Muscle of arm (tissue), 12 donors: ENCODE data around the gene PTPN13. TPM values are rescaled to one million over a fixed set of nuclear protein-coding genes. Genes with fewer than 3 reads are reported as not detected.
"Not testable (repeated sequence)": the region's sequence is repeated elsewhere in the genome, so short reads cannot be mapped to it uniquely, and the experiment has no call there.

Experiments
- DNase-seq: peaks from one replicate; pipeline ENCODE4 v3.0.0-alpha.2; 2013
- polyA plus RNA-seq, 12 donors: library from polyadenylated mRNA; unstranded; fragments of 120-200 nt; gene quantifications; one replicate each; pipeline ENCODE4 v1.2.1, GENCODE V29; 2013; ENCODE audit not compliant: insufficient read length in 12 of 12

The PTPN13 gene
- polyA plus RNA-seq, 12 donors: 2.8 to 42.5 (median 4.5) TPM; not detected in 1

DNA sequence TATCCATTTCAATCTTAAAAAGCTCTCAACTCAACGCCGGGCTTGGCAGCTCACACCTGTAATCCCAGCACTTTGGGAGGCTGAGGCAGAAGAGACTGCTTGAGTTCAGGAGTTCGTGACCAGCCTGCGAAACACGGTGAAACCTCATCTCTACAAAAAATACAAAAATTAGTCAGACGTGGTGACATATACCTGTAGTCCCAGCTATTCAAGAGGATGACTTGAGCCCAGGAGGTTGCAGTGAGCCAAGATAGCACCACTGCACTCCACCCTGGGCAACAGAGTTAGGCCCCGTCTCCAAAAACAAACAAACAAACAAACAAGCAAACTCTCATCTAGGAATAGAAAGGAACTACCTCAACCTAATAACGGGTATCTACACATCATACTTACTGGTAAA lies 50.8 kb downstream of the PTPN13 start:
- no peak for DNase-seq

DNA sequence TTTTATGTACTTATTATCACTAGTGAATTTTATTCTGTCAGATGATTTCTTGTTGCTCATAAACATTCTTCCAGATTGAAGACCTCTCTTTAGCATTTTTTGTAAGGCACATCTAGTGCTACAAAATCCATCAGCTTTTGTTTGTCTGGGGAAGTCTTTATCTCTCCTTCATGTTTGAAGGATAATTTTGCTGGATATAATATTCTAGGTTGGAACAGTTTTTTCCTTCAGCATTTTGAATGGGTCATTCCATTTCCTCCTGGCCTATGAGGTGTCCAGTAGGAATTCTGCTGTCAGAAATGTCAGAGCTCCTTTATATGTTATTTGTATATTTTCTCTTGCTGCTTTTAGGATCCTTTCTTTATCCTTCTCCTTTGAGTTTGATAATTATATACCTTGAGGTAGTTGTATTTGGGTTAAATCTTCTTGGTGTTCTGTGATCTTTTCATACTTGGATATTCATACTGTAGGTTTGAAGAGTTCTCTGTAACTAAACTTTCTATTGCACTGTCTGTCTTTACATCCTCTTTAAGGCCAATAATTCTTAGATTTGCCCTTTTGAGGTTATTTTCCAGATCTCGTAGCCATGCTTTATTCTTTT lies 58.3 kb downstream of the PTPN13 start:
- DNase-seq: no peak

DNA sequence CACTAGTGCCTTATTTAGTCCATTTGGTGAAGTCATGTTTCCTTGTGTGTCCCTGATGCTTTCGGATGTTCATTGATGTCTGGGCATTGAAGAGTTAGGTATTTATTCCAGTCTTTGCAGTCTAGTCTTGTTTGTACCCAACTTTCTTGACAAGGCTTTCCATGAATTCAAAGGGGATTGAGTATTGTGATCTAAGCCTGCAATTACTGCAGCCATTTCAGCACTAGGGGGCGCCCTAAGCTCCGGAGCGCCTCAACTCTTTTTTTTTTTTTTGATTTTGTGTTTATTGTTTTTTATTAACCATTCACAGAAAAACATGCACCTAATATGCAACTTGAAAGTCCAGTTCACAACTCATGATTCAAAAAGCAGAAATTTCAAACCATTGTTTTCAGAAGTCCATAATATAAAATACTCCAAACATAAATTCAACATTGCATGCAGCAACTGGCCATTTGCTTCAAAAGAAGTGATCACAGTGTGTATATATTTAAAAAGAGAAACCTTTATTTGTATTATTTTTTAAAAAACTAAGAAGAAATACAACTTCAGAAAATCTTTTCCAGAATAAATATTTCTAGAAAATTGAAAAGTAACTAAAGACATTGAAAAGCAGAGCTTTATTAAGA lies 59.2 kb downstream of the PTPN13 start:
- no peak for DNase-seq

DNA sequence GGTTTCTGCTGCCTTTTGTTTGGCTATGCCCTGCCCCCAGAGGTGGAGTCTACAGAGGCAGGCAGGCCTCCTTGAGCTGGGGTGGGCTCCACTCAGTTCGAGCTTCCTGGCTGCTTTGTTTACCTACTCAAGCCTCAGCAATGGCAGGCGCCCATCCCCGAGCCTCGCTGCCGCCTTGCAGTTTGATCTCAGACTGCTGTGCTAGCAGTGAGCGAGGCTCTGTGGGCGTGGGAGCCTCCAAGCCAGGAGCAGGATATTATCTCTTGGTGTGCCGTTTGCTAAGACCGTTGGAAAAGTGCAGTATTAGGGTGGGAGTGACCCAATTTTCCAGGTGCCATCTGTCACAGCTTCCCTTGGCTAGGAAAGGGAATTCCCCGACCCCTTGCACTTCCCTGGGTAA lies 62.7 kb downstream of the PTPN13 start:
- DNase-seq: not testable (repeated sequence)

DNA sequence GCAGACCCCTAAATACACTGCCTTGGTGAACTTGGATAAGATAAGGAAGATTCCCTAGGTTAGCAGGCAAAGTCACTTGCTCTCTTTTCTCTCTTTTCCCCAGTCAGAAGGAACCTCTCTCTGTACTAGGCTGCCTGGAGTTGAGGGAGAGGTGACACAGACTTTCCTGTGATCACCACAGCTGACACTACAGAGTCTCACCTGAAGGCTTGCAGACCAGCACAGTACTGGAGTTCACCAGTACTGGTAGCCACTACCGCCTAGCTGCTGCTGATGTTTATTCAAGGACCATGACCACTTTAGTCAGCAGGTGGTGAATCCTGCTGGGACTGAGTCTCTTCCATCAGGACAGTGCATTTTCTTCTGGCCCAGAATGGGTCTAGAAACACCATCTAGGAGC lies 63.3 kb downstream of the PTPN13 start:
- no peak for DNase-seq

DNA sequence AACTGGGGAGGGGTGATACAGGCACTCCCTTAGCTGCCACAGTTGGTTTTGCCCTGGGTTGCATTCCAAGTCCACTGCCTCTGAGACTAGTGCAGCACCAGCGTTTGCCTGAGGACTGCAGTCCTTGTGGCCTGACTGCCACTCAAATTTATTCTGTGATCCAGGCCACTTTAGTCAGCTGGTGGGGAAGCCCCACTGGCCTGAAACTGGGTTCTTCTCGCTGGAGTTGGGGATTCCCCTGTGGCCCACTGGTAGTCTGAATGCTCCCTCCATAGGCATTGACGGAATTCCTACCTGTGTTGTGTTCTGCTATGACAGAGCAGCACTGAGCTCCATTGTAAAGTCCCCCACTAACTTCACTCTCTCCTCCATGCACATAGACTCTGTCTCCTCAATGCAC lies 63.8 kb downstream of the PTPN13 start:
- no peak for DNase-seq

DNA sequence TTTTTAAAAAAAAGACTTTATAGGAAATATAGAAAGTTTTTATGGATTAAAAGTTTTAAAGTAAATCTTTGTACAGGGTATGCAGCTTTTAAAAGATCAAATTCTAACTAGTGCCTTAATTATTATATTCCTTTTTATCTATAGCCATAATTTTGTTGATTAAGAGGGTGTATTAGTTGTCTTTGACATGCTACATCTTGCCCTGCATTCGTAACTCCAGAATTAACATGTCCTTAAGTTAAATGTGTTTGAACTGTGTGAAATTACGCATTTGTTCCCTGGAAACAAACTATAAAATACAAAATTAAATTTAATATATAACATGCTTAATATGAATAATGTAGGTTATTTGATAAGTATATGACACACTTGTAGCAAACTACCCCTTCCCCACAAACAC lies 66.3 kb downstream of the PTPN13 start:
- DNase-seq: no peak

DNA sequence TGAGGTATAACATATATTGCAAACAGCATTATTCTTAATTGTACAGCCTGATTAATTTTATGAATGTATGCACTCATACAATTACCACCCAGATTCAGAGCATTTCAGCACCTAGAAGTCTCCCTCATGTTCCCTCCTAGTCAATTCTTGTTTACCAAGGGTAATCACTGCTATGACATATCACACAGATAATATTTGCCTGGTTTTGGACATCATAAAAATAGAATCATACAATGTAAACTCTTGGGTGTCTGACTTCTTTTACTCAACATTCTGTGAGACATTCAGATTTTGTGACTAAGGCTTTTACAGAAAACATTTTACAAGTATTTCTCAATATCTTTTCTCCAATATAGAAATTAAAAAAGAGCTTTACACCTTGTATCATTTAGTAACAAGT lies 66.9 kb downstream of the PTPN13 start:
- no peak for DNase-seq

DNA sequence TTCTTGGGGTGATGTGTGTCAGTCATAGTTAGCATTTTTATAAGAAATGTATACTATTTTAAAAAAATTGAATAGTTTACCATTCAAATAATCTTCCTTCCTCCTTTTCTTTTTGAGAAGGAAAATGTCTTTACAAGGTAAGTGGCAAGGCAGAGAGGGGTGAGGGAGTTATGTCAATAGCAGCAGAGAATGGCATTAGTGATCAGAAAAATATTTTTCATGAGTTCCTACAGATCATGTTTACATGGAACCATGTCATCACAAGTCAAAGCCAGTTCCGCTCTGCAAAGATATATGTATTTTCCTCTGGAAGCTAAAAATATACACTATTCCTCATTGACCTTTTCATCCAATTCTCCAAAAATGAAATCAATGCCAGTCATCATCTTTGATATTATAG lies 67.3 kb downstream of the PTPN13 start:
- no peak for DNase-seq

DNA sequence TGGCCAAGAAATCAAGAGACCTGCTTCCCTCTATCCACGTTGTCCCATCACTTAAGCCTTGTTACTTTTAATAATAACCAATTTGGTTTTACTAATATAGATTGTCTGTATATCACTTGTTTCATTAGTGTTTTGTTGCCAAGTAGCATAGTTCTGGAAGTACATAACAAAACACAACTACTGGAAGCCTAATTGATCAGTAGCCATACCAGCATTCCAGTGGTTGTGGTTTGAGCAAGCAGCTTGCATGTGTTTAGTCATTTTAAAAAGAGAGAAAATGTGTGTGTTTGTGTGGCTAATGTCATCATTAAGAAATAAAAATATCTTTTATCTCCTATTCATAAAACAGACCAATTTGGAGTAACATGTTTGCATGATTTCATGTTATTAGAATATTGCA lies 70.8 kb downstream of the PTPN13 start:
- DNase-seq: no peak

DNA sequence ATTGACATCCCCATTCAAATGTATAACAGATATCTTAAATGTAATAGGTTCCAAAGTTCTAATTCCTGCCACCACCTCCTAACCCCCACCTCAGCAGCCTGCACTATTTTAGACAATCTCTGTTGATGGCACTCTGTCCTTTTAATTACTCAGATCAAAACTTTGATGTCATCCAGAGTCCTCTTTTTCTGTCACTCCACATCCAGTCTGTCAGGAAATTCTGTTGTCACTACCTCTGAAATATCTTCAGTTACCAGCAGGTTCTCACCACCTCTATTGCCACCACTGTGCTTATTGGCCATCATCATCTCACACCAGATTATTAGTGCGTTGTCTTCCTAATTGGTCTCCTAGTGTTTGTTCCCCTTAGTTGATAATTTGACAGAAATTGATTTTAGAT lies 76.2 kb downstream of the PTPN13 start:
- no peak for DNase-seq

DNA sequence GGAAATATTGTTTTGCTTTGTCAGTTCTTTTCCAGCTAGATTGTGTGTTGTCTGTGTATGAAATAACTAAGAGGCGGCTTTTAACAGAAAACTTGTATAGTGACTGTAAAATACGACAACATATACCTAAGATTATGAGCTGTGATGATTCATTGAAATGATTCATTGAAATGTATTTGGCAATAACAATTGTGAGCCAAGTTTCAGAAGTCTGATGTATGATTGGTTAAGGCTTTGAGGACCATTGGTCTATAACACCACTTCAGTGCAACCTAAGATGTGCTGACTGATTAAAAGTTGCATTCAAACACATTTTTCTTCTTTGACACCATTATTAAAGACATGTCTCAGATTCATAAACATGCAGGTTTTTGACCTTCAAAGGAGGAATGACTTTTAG lies 76.6 kb downstream of the PTPN13 start:
- DNase-seq: no peak

DNA sequence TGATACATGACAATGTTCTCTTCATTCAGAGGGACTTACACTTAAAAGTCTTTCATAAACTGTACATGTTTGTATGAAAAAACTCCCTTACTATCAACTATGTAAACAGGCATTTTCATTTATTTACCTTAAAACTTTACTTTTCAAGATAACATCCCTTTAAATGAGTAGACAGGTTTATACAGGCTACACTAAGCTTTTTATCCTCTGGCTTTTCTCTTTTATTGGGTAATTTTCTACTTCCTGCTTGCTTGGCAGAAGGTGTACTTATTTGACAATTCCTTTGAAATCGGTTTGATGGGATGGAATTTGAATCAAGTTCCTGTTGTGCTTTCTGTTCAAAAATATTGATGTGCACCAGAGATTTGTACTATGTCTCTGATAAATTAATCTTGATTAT lies 81.4 kb downstream of the PTPN13 start:
- no peak for DNase-seq

DNA sequence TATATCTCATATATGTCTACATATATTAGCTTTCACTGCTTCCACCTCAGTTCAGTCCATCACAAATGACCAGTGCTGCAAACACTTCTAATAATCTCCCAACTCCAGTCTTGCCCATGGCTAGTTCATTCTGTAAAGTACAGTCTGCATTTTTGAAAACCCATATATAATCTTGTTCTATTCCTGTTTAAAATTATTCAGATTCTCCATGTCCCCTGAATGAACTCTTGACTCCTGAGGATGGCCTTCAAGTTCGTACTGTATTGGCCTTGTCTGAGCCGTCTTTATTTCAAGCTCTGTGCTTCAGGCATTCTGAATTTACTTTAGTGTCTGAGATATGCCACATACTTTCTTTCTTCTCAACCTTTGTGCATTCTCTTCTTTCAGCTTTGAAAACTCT lies 84.7 kb downstream of the PTPN13 start:
- DNase-seq: no peak

DNA sequence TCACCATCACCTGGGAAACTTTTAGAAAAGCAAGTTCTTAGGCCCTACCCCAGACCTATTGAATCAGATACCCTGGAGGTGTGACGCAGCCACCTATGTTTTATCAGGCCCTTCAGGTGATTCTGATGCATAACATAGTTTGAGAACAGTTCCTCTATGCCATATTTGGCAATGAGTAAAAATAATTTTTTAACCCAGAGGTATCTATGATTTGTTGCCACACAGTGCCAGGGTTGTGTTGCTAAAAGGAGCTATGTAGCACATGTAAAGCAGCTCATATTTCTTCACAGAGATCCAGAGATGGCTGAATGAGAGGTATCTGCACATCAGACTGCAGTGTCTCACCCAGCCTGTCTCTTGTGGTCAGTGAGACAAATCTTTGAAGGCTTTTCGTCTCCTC lies 85.3 kb downstream of the PTPN13 start:
- no peak for DNase-seq

DNA sequence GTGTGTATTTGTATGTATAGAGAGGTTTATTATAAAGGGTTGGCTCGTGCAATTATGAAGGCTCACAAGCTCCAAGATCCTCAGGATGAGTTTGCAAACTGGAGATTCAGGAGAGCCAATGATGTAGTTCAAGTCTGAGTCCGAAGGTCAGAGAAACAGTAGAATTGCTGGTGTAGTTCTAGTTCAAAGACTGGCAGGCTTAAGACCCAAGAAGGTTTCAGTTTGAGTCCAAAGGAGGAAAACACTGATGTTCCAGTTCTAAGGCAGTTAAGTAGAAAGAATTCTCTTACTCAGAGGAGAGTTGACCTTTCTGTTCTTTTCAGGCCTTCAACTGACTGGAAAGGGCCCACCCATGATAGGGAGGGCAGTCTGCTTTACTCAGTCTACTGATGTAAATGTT lies 89.1 kb downstream of the PTPN13 start:
- no peak for DNase-seq

DNA sequence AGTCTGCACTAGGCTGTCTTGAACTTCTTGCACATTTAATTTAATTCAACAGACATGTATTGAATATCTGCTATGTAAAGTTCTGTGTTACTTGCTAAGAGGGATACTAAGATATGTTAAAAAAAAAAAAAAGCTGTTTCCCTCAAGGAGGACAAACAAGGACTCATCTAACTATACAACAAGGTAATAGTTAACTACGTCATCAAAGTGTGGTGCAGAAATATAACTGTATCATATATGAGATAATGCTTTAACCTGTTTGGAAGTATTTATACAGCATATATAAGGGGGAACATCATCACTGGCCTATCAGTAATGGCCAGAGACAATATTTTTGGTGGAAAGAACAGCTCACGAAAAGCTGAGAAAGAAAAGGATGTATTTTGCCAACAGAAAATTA lies 89.9 kb downstream of the PTPN13 start:
- no peak for DNase-seq

DNA sequence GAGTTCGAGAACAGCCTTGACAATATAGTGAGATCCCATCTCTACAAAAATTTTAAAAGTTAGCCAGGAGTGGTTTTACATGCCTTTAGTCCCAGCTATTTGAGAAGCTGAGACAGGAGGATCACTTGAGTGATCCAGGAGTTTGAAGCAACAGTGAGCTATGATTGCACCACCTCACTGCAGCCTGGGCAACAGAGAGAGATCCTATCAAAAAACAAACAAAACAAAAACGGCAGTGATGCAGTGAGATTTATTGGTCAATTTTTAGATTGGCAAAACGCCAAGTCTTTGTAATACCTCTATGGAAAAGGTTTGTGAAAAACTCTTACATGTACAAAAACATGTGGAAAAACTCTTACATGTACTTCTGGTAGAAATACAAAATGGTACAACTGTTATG lies 91.3 kb downstream of the PTPN13 start:
- DNase-seq: no peak

DNA sequence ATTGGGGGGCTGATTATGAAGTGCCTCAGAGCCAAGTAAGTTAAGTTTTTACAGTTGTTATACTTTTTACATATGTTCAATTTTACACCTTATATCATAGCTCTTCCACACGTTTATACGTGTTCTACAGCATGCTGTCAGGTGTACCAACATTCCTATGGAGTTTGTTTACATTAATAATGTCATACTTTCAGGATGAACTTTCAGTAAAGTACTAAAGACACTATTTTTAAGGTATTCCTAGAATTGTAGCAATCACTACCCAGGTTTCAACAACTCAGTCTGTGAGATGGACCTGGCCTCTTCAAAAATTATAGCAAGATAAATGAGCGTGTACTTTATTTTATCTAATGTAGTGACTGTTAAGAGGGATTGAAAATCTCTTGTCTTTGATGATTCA lies 92.6 kb downstream of the PTPN13 start:
- DNase-seq: no peak

DNA sequence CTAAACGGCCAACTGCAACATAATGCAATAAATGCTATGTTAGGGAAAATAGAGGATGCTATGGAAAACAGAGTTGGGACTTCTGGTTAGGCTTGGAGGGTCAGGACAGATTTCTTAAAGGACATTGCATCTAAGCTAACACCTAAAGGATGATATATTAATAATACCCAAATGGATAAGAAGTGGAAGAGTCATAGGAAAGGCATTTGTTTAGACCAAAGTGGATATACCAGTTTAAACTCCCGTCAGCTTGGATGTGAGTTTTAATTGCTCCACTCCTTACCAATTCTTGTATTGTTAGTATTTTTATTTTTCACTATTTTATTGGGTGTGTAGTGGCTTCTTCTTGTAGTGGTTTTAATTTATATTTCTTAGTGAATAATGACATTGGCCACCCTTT lies 93.9 kb downstream of the PTPN13 start:
- DNase-seq: no peak

DNA sequence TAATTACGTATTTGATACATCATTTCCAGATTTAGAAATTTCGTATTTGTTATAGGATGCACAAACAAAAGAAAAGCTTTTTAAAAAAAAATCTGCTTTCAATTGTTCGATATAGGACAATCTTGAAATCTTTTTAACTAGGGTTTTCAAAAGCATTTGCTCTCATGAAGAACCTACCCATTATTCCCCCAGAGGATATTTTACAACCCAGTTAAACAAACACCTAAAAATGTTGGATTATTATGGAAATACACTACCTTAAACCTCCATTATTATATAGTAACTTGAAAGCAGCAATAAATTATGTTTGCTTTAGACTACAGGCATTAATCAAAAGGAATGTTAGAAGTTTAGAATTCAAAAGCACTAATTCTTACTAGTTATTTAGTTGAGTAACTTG lies 110.5 kb downstream of the PTPN13 start:
- DNase-seq: no peak

DNA sequence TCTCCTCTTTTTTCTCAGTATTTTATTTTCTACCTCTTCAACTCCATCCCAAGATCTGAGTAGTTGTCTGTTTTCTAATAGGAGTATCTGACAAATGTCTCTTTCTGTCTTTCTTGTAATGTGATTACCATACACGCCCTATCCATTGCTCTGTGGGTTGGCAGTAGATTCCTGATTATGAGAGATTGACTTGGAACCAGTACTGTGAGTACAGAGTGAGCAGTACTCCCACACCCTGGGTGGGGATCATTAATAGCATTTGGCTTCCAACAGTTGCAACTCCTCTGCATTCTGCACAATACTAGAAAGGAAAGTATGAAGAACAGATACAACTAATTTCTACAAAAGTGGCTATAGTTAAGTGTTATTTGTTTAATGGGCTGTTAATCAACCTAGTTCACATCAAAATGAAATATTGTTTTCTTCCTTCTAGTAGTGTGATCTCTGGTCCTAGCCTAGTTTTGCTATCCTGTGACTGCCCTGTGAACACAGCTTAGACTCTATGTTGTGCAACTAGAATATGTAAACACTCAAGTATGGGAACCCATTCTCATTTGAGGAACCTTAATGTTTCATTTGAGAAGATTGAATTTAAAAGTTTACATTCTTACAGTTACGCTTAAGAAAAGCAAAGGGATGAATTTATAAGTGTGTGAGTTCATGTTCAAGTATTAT lies 112.9 kb downstream of the PTPN13 start:
- DNase-seq: no peak

DNA sequence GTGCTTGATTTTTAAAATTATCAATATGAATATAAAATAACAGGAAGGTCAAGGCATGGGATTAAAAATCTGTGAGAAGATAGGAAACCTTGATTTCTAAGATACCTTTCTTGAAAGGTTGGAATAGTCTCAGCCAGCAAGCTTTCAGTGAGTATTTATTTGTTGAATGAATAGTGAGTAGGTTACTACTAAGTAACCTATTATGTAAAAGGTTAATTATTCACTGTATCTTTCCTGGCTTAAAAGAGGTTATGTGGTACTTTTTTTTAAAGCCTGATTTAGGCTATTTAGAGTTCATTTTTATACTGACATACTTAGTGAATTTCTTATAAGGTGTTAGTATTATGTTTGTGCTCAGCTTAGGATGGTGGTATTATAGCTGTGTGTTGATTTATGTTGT lies 123.5 kb downstream of the PTPN13 start:
- no peak for DNase-seq

DNA sequence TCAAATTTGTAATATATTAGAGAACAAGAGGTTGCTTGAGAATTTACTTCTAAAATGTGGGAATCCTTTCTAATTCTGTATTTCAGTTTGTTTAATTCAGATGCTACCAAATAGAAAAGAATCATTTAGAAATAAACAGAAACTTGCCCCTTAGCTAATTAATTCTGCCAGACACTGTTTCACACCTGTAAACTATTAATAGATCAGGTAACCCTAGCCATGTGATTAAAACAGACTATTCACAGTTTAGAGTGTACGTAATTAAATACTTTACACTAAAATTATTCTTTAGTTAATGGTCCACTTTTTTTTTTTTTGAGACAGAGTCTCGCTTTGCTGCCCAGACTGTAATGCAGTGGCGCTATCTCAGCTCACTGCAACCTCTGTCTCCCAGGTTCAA lies 124.0 kb downstream of the PTPN13 start:
- no peak for DNase-seq
